ENCODE data around the gene INPP1. TPM values are rescaled to one million over a fixed set of nuclear protein-coding genes. Genes with fewer than 3 reads are reported as not detected.

Gene INPP1
- total and polyA plus RNA-seq, 2 of the 8 experiments (the other 6 are each of a cell fraction or from before 2014, with no cell fraction given): 0.88 to 3.0 TPM

DNA sequence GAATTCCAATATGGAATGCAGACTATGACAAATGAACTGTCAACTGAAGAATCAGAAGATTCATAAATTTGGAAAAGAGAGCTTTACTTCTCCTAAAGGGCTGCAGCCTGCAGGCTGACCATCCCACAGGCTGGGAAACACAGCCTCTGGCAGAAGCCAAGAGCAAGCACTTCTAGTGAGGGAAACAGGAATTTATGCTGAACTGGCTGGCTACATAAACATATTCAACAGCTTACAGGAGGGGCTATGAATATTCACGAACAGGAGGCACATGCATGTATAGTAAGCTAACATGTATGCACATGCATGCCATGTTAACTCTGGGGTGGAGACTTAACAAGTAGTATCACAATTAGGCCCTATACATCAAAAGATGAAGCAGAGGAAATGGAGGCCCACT lies 41.3 kb upstream of the INPP1 start (continued):
- TF ChIP-seq, protein P1, sequence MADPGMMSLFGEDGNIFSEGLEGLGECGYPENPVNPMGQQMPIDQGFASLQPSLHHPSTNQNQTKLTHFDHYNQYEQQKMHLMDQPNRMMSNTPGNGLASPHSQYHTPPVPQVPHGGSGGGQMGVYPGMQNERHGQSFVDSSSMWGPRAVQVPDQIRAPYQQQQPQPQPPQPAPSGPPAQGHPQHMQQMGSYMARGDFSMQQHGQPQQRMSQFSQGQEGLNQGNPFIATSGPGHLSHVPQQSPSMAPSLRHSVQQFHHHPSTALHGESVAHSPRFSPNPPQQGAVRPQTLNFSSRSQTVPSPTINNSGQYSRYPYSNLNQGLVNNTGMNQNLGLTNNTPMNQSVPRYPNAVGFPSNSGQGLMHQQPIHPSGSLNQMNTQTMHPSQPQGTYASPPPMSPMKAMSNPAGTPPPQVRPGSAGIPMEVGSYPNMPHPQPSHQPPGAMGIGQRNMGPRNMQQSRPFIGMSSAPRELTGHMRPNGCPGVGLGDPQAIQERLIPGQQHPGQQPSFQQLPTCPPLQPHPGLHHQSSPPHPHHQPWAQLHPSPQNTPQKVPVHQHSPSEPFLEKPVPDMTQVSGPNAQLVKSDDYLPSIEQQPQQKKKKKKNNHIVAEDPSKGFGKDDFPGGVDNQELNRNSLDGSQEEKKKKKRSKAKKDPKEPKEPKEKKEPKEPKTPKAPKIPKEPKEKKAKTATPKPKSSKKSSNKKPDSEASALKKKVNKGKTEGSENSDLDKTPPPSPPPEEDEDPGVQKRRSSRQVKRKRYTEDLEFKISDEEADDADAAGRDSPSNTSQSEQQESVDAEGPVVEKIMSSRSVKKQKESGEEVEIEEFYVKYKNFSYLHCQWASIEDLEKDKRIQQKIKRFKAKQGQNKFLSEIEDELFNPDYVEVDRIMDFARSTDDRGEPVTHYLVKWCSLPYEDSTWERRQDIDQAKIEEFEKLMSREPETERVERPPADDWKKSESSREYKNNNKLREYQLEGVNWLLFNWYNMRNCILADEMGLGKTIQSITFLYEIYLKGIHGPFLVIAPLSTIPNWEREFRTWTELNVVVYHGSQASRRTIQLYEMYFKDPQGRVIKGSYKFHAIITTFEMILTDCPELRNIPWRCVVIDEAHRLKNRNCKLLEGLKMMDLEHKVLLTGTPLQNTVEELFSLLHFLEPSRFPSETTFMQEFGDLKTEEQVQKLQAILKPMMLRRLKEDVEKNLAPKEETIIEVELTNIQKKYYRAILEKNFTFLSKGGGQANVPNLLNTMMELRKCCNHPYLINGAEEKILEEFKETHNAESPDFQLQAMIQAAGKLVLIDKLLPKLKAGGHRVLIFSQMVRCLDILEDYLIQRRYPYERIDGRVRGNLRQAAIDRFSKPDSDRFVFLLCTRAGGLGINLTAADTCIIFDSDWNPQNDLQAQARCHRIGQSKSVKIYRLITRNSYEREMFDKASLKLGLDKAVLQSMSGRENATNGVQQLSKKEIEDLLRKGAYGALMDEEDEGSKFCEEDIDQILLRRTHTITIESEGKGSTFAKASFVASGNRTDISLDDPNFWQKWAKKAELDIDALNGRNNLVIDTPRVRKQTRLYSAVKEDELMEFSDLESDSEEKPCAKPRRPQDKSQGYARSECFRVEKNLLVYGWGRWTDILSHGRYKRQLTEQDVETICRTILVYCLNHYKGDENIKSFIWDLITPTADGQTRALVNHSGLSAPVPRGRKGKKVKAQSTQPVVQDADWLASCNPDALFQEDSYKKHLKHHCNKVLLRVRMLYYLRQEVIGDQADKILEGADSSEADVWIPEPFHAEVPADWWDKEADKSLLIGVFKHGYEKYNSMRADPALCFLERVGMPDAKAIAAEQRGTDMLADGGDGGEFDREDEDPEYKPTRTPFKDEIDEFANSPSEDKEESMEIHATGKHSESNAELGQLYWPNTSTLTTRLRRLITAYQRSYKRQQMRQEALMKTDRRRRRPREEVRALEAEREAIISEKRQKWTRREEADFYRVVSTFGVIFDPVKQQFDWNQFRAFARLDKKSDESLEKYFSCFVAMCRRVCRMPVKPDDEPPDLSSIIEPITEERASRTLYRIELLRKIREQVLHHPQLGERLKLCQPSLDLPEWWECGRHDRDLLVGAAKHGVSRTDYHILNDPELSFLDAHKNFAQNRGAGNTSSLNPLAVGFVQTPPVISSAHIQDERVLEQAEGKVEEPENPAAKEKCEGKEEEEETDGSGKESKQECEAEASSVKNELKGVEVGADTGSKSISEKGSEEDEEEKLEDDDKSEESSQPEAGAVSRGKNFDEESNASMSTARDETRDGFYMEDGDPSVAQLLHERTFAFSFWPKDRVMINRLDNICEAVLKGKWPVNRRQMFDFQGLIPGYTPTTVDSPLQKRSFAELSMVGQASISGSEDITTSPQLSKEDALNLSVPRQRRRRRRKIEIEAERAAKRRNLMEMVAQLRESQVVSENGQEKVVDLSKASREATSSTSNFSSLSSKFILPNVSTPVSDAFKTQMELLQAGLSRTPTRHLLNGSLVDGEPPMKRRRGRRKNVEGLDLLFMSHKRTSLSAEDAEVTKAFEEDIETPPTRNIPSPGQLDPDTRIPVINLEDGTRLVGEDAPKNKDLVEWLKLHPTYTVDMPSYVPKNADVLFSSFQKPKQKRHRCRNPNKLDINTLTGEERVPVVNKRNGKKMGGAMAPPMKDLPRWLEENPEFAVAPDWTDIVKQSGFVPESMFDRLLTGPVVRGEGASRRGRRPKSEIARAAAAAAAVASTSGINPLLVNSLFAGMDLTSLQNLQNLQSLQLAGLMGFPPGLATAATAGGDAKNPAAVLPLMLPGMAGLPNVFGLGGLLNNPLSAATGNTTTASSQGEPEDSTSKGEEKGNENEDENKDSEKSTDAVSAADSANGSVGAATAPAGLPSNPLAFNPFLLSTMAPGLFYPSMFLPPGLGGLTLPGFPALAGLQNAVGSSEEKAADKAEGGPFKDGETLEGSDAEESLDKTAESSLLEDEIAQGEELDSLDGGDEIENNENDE (IDR thresholded peaks at IDR 0.05; ENCODE audit: insufficient replicate concordance, low read length): no peak
- TF ChIP-seq SIX5 (IDR thresholded peaks at IDR 0.05; ENCODE audit: low read depth, low read length) (no peak), GABPA (IDR thresholded peaks at IDR 0.05; ENCODE audit: borderline replicate concordance, insufficient read depth, low read length) (no peak)

All from H1 (cell line).